IMR-90 (cell line): Measurements from ENCODE around the gene DOCK4. TPM values are rescaled to one million over a fixed set of nuclear protein-coding genes. Genes with fewer than 3 reads are reported as not detected.

ENCODE experiments used
- ATAC-seq: fragments of 200-7000 bp; cut with Tn5 transposase; 2 replicates; pipeline ENCODE4 v1.9.1; 2020; ENCODE audit warnings: low read depth, mild to moderate bottlenecking, moderate library complexity
- BruUV-seq: library from RNA; stranded (reverse); fragments of 400-500 nt; replicated peaks from 2 replicates; lab custom pipeline; 2021; lab: Mats Ljungman, UMichigan
- CTCF ChIA-PET: fragments of 300-600 bp; formaldehyde crosslinking; extraction: SDS; loops from one replicate; lab custom pipeline; 2021; ENCODE audit warnings: antibody characterized with exemption; lab: Yijun Ruan, JAX
- POLR2A ChIA-PET: fragments of 300-600 bp; sonication (Branson Sonifier 250); formaldehyde crosslinking; loops from one replicate; lab custom pipeline; 2022; ENCODE audit warnings: antibody characterized with exemption; ENCODE audit not compliant: unreplicated experiment; lab: Charles Lee
- DNase-seq: peaks from one replicate; pipeline ENCODE4 v3.0.0; 2013
- H2AFZ ChIP-seq: replicated peaks from 2 replicates; pipeline ENCODE3; 2013; ENCODE audit warnings: low read length, mild to moderate bottlenecking; ENCODE audit not compliant: poor library complexity
- H2AK5ac ChIP-seq: 2 replicates; pipeline ENCODE4 v1.6.1; 2013; ENCODE audit warnings: low read depth, low read length, inconsistent platforms
- H2AK9ac ChIP-seq: replicated peaks from 2 replicates; pipeline ENCODE3; 2013; ENCODE audit warnings: mild to moderate bottlenecking, low read depth, low read length, moderate library complexity; ENCODE audit not compliant: poor library complexity
- H2BK120ac ChIP-seq: 2 replicates; pipeline ENCODE4 v1.6.1; 2013; ENCODE audit warnings: low read depth, low read length, inconsistent platforms
- H2BK15ac ChIP-seq: 3 replicates; pipeline ENCODE4 v1.6.1; 2013; ENCODE audit warnings: low read depth, low read length, inconsistent platforms
- H2BK20ac ChIP-seq: 2 replicates; pipeline ENCODE4 v1.6.1; 2013; ENCODE audit warnings: low read depth, mild to moderate bottlenecking, inconsistent platforms, low read length, moderate library complexity
- H2BK5ac ChIP-seq: 2 replicates; pipeline ENCODE4 v1.6.1; 2013; ENCODE audit warnings: mild to moderate bottlenecking, low read depth, low read length, inconsistent platforms; ENCODE audit not compliant: poor library complexity, severe bottlenecking
- H3K14ac ChIP-seq: replicated peaks from 2 replicates; pipeline ENCODE4 v1.6.1; 2013; ENCODE audit warnings: low read depth, low read length, inconsistent platforms
- H3K18ac ChIP-seq: 2 replicates; pipeline ENCODE4 v1.6.1; 2013; ENCODE audit warnings: low read depth, low read length, control low read depth
- H3K23ac ChIP-seq: 2 replicates; pipeline ENCODE4 v1.6.1; 2013; ENCODE audit warnings: low read depth, low read length, inconsistent platforms
- H3K27ac ChIP-seq: 2 replicates; pipeline ENCODE4 v1.5.1; 2013; ENCODE audit warnings: mild to moderate bottlenecking, control low read depth, low read length; ENCODE audit not compliant: insufficient read depth
- H3K27me3 ChIP-seq: 2 replicates; pipeline ENCODE4 v1.6.1; 2013; ENCODE audit warnings: low read length; ENCODE audit not compliant: control insufficient read depth, insufficient read depth
- H3K36me3 ChIP-seq: 2 replicates; pipeline ENCODE4 v1.6.1; 2013; ENCODE audit warnings: low read length, mixed read lengths; ENCODE audit not compliant: control insufficient read depth, insufficient read depth
- H3K4ac ChIP-seq: 2 replicates; pipeline ENCODE4 v1.6.1; 2013; ENCODE audit warnings: low read depth, low read length, inconsistent platforms
- H3K4me1 ChIP-seq: 2 replicates; pipeline ENCODE4 v1.6.1; 2013; ENCODE audit warnings: low read length, mixed read lengths; ENCODE audit not compliant: control insufficient read depth, insufficient read depth
- H3K4me2 ChIP-seq: 2 replicates; pipeline ENCODE4 v1.6.1; 2013; ENCODE audit warnings: low read depth, mild to moderate bottlenecking, control low read depth, low read length, moderate library complexity
- H3K4me3 ChIP-seq: 2 replicates; pipeline ENCODE4 v1.5.1; 2013; ENCODE audit warnings: low read depth, mild to moderate bottlenecking, control low read depth, low read length, moderate library complexity; ENCODE audit not compliant: insufficient read depth
- H3K56ac ChIP-seq: 2 replicates; pipeline ENCODE4 v1.6.1; 2013; ENCODE audit warnings: low read length, inconsistent platforms; ENCODE audit not compliant: insufficient read depth; ENCODE audit errors: extremely low read depth
- H3K79me1 ChIP-seq, 2 experiments: 2 replicates each; pipeline ENCODE4 v1.6.1; 2013; ENCODE audit warnings: low read length in 2 of 2, inconsistent platforms in 1 of 2, low read depth in 1 of 2
- H3K9ac ChIP-seq: 2 replicates; pipeline ENCODE4 v1.6.1; 2013; ENCODE audit warnings: low read depth, low read length, control low read depth
- H3K9me1 ChIP-seq: 2 replicates; pipeline ENCODE4 v1.6.1; 2013; ENCODE audit warnings: low read length, inconsistent platforms; ENCODE audit not compliant: insufficient read depth
- H3K9me3 ChIP-seq: 2 replicates; pipeline ENCODE4 v1.6.1; 2013; ENCODE audit warnings: low read length; ENCODE audit not compliant: control insufficient read depth, insufficient read depth
- H4K20me1 ChIP-seq: 2 replicates; pipeline ENCODE4 v1.6.1; 2013; ENCODE audit warnings: low read length, inconsistent platforms; ENCODE audit not compliant: insufficient read depth
- H4K5ac ChIP-seq: 2 replicates; pipeline ENCODE4 v1.6.1; 2013; ENCODE audit warnings: mild to moderate bottlenecking, low read depth, low read length, control low read depth
- H4K8ac ChIP-seq, 2 experiments: 2 replicates each; pipeline ENCODE4 v1.6.1; 2013; ENCODE audit warnings: low read depth in 2 of 2, low read length in 2 of 2, control low read depth in 1 of 2, inconsistent platforms in 1 of 2
- H4K91ac ChIP-seq: 2 replicates; pipeline ENCODE4 v1.6.1; 2013; ENCODE audit warnings: low read depth, low read length, inconsistent platforms; ENCODE audit not compliant: insufficient read depth
- CEBPB ChIP-seq: IDR thresholded peaks from 2 replicates; pipeline ENCODE4 v1.6.1; 2012; ENCODE audit warnings: low read depth, low read length, improper control_type of control experiment
- CHD1 ChIP-seq: IDR thresholded peaks from 2 replicates; pipeline ENCODE4 v1.6.1; 2012; ENCODE audit warnings: low read depth, low read length, improper control_type of control experiment
- MAFK ChIP-seq: IDR thresholded peaks from 2 replicates; pipeline ENCODE4 v1.6.1; 2012; ENCODE audit warnings: low read depth, low read length, improper control_type of control experiment
- MAZ ChIP-seq: IDR thresholded peaks from 2 replicates; pipeline ENCODE4 v1.6.1; 2012; ENCODE audit warnings: low read depth, mild to moderate bottlenecking, low read length, improper control_type of control experiment, moderate library complexity, borderline replicate concordance
- POLR2A ChIP-seq: IDR thresholded peaks from 2 replicates; pipeline ENCODE4 v1.6.1; 2012; ENCODE audit warnings: mild to moderate bottlenecking, low read depth, low read length
- RCOR1 ChIP-seq: IDR thresholded peaks from 2 replicates; pipeline ENCODE4 v1.6.1; 2012; ENCODE audit warnings: mild to moderate bottlenecking, low read length, improper control_type of control experiment; ENCODE audit not compliant: insufficient replicate concordance
- USF2 ChIP-seq: fragments of 150-350 bp; IDR thresholded peaks from 2 replicates; pipeline ENCODE4 v1.6.1; 2017; ENCODE audit warnings: mild to moderate bottlenecking, antibody characterized with exemption, low read length, low read depth
- whole genome bisulfite sequencing, 2 experiments: methylation state at CpG; one replicate each; pipeline versions ENCODE4 v1.1.5 to v1.1.7; 2013; ENCODE audit warnings: missing lambda C conversion rate in 2 of 2; ENCODE audit not compliant: insufficient read length in 1 of 2; ENCODE audit errors: extremely low coverage in 2 of 2; 5-methylcytosine and 5-hydroxymethylcytosine counted together
- dilution Hi-C: fragments of 300-500 bp; cut with HindIII; formaldehyde crosslinking; loops from one replicate; pipeline ENCODE4 v1.14.3; 2018; ENCODE audit warnings: low sequenced_read_pairs; ENCODE audit not compliant: unreplicated experiment
- in situ Hi-C: fragments of 300-500 bp; cut with MboI; formaldehyde crosslinking; loops from 3 replicates; pipeline ENCODE4 v1.14.3; 2019; ENCODE audit warnings: low sequenced_read_pairs, inconsistent platforms, mixed read lengths
- intact Hi-C: fragments of 100-400 bp; cut with micrococcal nuclease; formaldehyde crosslinking; loops from 2 replicates; pipeline ENCODE4 v1.10.0; 2022
- polyA plus RNA-seq, 3 experiments: library from polyadenylated mRNA; depleted of rRNA; stranded (reverse); fragments of >200 nt; gene quantifications; 2 replicates each; pipeline ENCODE4 v1.2.3, GENCODE V29; 2012; ENCODE audit warnings: low replicate concordance in 1 of 3
- total RNA-seq: library from RNA; depleted of rRNA; stranded (reverse); fragments of >200 nt; gene quantifications from 2 replicates; pipeline ENCODE4 v1.2.3, GENCODE V29; 2012

Gene DOCK4
- total and polyA plus RNA-seq, 2 of the 4 experiments (the other 2 are of a cell fraction): 4.4 to 12.2 TPM

GRCh38 chr7:112138325-112138852 is 67.8 kb downstream of the DOCK4 start:
- no peak overlapping the region for H3K56ac ChIP-seq
- no peaks in the 10 kb centered on the region for H4K20me1 ChIP-seq
- no peak overlapping the region for H2BK15ac ChIP-seq
- ChIA-PET POLR2A (no interaction called here), CTCF (no interaction called here)
- H3K4me3 ChIP-seq: no peak overlapping the region
- no peak overlapping the region for H3K9ac ChIP-seq
- no peaks in the 10 kb centered on the region for H3K36me3 ChIP-seq
- H3K23ac ChIP-seq: no peak overlapping the region
- no peak overlapping the region for H2AK9ac ChIP-seq
- no peak overlapping the region for H2AK5ac ChIP-seq
- H3K18ac ChIP-seq: no peak overlapping the region
- in situ Hi-C loops: no loop called here
- no peak overlapping the region for H3K4ac ChIP-seq
- H3K14ac ChIP-seq: no peak overlapping the region
- H2BK20ac ChIP-seq: no peak overlapping the region
- dilution Hi-C loops: no loop called here
- no peak overlapping the region for H4K91ac ChIP-seq
- H3K9me3 ChIP-seq: no peaks in the 10 kb centered on the region
- H2AFZ ChIP-seq: no peak overlapping the region
- no CpG with 5 or more reads among the region's 3 CpGs for WGBS, 2 experiments
- no peak overlapping the region for H3K4me2 ChIP-seq
- no peak overlapping the region for H2BK120ac ChIP-seq
- DNase-seq (no peak), ATAC-seq (no peak)
- peaks cover 5 to 19% of the 10 kb centered on the region in 2 experiments for H3K79me1 ChIP-seq
- no peak overlapping the region for H4K5ac ChIP-seq
- H4K8ac ChIP-seq: no peak overlapping the region
- no TSS peak for BruUV-seq
- TF ChIP-seq CHD1 (no peak), MAZ (no peak), RCOR1 (no peak), MAFK (no peak), POLR2A (no peak), USF2 (no peak), CEBPB (no peak)
- H3K27me3 ChIP-seq: no peaks in the 10 kb centered on the region
- intact Hi-C loops: no loop called here
- no peak overlapping the region for H3K27ac ChIP-seq
- H2BK5ac ChIP-seq: no peak overlapping the region
- peaks cover 8% of the 10 kb centered on the region; the same call in 1 of the 2 replicates for H3K9me1 ChIP-seq
- 0 out of 2 replicates have a peak, but pooled peaks cover 3% of the 10 kb centered on the region for H3K4me1 ChIP-seq
